Brain microvascular endothelial cell (primary cell): ENCODE data around the gene TFCP2L1.

Experiments used
- DNase-seq: peaks from one replicate; pipeline ENCODE4 v3.0.0-alpha.2; 2020
- H3K27ac ChIP-seq: fragments of 250-450 bp; sonication (Bioruptor Pico); 2 replicates; pipeline ENCODE4 v1.5.1; 2020; ENCODE audit warnings: mild to moderate bottlenecking, moderate library complexity
- H3K27me3 ChIP-seq: fragments of 250-450 bp; sonication (Bioruptor Pico); replicated peaks from 2 replicates; pipeline ENCODE4 v1.5.1; 2020; ENCODE audit warnings: mild to moderate bottlenecking
- H3K36me3 ChIP-seq: fragments of 250-450 bp; sonication (Bioruptor Pico); replicated peaks from 2 replicates; pipeline ENCODE4 v1.5.1; 2020; ENCODE audit warnings: mild to moderate bottlenecking
- H3K4me3 ChIP-seq: 2 replicates; pipeline ENCODE4 v1.5.1; 2011; ENCODE audit warnings: low read depth, mild to moderate bottlenecking, control low read depth, low read length, moderate library complexity
- CTCF ChIP-seq: IDR thresholded peaks from 2 replicates; pipeline ENCODE4 v1.5.1; 2011; ENCODE audit warnings: low read depth, mild to moderate bottlenecking, moderate library complexity, low read length, control low read depth, inconsistent platforms; ENCODE audit errors: missing control alignments
- in situ Hi-C: cut with HindIII; loops from 2 replicates; pipeline ENCODE4 v1.10.0; 2017; ENCODE audit warnings: low sequenced_read_pairs, low pct_ligation_motif_present

The TFCP2L1 gene

DNA sequence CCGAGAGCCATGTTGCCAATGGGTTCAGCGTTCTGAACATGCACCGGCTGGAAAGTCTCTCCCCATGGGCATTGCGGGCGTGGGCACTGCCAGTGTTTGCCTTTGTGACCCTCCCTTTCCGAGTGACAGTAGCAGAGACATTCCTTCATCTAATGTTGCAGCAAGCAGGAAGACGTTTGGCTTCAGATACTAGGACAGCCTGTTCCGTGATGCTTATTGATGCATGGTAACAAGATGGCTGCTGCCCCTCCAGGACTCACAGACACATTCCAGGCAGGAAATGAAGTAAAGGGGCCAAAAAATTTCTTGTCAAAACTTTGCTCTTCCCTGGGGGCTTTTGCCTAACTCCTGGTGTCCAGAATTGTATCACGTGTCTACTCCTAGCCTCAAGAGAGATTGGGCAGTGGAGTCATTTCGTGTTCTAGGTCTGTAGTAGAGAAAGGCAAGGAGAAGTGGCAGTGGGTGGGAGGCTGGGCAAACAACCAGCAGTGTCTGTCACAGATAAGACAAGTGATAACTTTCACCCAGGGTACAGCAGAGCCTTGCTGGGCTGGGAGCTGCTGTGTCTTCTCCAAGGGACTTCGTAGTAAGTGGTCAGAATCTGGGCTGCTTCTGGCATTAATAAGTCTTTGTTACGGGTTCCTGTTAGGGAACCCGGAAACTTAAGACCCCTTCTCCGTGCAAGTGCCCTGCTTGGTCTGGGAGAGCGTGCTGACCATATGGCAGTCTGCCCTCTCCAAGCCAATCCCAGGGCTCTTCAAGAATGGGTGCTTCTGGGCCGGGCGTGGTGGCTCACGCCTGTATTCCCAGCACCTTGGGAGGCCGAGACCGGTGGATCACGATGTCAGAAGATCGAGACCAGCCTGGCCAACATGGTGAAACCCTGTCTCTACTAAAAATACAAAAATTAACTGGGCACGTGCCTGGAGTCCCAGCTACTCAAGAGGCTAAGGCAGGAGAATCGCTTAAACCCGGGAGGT is 93.5 kb downstream of the TFCP2L1 start:
- in situ Hi-C loops = no loop called here
- Histone ChIP-seq H3K27me3 (no peaks in the 10 kb centered on the region), H3K27ac (no peak overlapping the region), H3K36me3 (no peaks in the 10 kb centered on the region), H3K4me3 (no peak overlapping the region)
- DNase-seq = no peak
- TF ChIP-seq CTCF = no peak

DNA sequence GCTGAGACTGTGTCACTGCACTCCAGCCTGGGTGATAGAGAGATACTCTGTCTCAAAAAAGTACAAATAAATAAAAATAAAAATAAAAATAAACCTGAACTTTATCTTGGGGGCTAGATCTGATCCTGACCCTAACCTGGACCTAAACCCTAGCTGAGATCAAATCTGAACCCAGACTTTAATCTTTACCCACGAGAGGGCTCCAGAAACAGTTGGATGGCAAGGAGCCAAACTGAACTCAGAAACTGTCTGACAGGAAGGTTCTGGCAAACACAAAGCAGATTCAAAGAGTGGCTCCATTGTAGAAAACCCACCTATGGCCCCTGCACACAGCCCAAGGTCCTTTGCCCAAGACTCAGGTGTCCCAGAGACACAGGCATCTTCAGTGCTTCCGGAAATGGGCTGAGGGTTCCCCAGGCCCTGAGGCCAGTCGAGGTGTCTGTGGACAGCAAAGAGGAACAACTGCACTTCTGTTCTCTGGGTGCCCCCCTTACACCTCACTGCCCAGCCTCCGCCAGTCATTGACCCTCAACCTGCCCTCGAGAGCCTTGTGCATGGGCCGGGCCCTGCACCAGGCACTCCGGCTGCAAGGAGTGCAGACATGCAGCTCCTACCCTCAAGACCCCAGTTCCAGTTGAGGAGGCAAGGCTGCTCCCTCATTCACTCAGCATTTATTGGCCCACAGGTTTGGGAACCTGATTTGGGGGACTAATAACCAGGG is 95.2 kb downstream of the TFCP2L1 start:
- Histone ChIP-seq H3K27ac (no peak overlapping the region), H3K27me3 (no peaks in the 10 kb centered on the region), H3K36me3 (no peaks in the 10 kb centered on the region), H3K4me3 (no peak overlapping the region)
- DNase-seq = no peak
- no peak for TF ChIP-seq CTCF
- in situ Hi-C loops = no loop called here

- DNase-seq = no peak
- no peaks in the 10 kb centered on the region for H3K27me3 ChIP-seq
- TF ChIP-seq CTCF = no peak
- no peaks in the 10 kb centered on the region for H3K36me3 ChIP-seq
- H3K4me3 ChIP-seq = no peak overlapping the region
- in situ Hi-C loops = no loop called here
- no peak overlapping the region for H3K27ac ChIP-seq
Measured at GRCh38 chr2:121189011-121189410, 96.0 kb downstream of the TFCP2L1 start.

DNA sequence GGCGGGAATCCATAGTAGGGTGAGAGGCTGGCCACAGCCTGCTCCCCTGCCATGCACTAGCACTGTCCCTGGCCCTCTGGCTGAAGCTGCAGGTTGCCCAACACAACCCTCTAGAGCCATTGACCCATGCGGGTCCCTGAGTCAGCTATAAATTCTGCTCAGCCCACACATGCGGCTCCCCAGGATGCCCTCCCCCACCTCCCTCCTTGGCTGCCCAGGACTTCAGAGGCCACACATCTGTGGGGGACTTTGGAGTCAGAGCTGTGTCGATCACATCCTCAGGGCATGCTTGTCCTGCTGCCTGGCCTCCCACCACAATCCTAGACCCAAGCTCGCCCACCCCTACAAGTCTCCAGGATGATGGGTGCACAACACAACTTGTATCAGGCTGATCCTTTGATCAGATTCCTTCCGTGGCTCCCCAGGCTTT is 97.0 kb downstream of the TFCP2L1 start:
- TF ChIP-seq CTCF = no peak
- Histone ChIP-seq H3K36me3 (no peaks in the 10 kb centered on the region), H3K27ac (no peak overlapping the region), H3K4me3 (no peak overlapping the region), H3K27me3 (no peaks in the 10 kb centered on the region)
- in situ Hi-C loops = no loop called here
- no peak for DNase-seq

DNA sequence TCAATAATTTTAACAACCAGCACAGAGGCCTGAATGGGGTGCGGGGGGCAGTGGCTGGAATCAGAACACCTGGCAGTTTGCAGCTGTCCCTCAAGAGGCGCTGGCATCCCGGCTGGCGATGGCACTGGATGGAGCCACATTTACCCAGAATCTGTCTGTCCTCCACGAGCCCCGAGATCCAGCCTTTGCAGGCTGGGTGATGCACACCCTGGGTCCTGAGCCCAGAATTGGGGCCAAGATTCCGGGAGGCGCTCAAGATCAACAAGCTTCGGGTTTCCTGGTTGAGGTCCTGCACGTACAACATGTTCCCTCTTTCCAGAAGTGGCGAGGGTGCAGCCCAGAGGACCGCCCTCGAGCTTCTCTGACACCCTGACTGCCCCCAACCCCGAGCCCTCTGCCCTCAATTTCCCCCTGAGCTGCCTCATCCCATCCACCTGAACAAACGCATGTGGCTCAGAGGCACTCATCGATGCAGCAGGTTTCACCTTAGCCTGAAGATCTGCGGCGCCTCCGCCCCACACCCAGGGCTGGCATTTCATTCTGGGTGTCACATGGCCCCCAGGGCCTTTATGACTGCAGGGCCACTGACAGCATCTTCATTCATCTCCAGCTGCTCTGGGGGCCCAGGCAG is 97.5 kb downstream of the TFCP2L1 start:
- H3K27me3 ChIP-seq = no peaks in the 10 kb centered on the region
- in situ Hi-C loops = no loop called here
- DNase-seq = no peak
- H3K36me3 ChIP-seq = no peaks in the 10 kb centered on the region
- H3K27ac ChIP-seq = no peak overlapping the region
- H3K4me3 ChIP-seq = no peak overlapping the region
- TF ChIP-seq CTCF = no peak
